Heart left ventricle (tissue), 16 donors: ENCODE results near the gene OR6A2. TPM values are rescaled to one million over a fixed set of nuclear protein-coding genes. Genes with fewer than 3 reads are reported as not detected.

Experiments used
- ATAC-seq, 4 donors: fragments of 200-7000 bp; cut with Tn5 transposase; one replicate each; pipeline ENCODE4 v1.9.1; 2020 to 2022; ENCODE audit warnings: moderate library complexity in 4 of 4, mild to moderate bottlenecking in 3 of 4, moderate number of reproducible peaks in 1 of 4
- DNase-seq, 5 donors: peaks; one replicate each; pipeline ENCODE4 v3.0.0-alpha.2; 2020
- H3K27ac ChIP-seq, 12 donors: fragments of 200-600 bp; sonication (generic) in 4 of 12; one replicate each; pipeline versions ENCODE4 v1.5.0 to v1.8.0; 2016 to 2022; ENCODE audit warnings: mild to moderate bottlenecking in 2 of 12
- H3K27me3 ChIP-seq, 9 donors: fragments of 200-600 bp; sonication (generic) in 2 of 9; one replicate each; pipeline versions ENCODE4 v1.5.1 to v1.8.0; 2016 to 2022; ENCODE audit warnings: mild to moderate bottlenecking in 3 of 9
- H3K36me3 ChIP-seq, 9 donors: fragments of 200-600 bp; sonication (generic) in 2 of 9; one replicate each; pipeline versions ENCODE4 v1.5.0 to v1.8.0; 2018 to 2022; ENCODE audit warnings: mild to moderate bottlenecking in 2 of 9
- H3K4me1 ChIP-seq, 12 donors: fragments of 200-600 bp; sonication (generic) in 4 of 12; one replicate each; pipeline versions ENCODE4 v1.5.0 to v1.8.0; 2016 to 2022; ENCODE audit warnings: mild to moderate bottlenecking in 3 of 12
- H3K4me3 ChIP-seq, 12 donors: fragments of 200-600 bp; sonication (generic) in 4 of 12; one replicate each; pipeline versions ENCODE4 v1.5.0 to v1.8.0; 2017 to 2022; ENCODE audit warnings: mild to moderate bottlenecking in 9 of 12, moderate library complexity in 4 of 12
- H3K9me3 ChIP-seq, 12 donors: fragments of 200-600 bp; sonication (generic) in 4 of 12; one replicate each; pipeline versions ENCODE4 v1.5.0 to v1.8.0; 2016 to 2022; ENCODE audit warnings: mild to moderate bottlenecking in 1 of 12
- POLR2A ChIP-seq, 2 donors: fragments of 450-650 bp; IDR thresholded peaks; one replicate each; pipeline ENCODE4 v1.6.1; 2017; ENCODE audit warnings: antibody characterized with exemption in 2 of 2, mild to moderate bottlenecking in 2 of 2, moderate library complexity in 2 of 2
- WGBS, 4 donors: extraction: QIAGEN DNeasy Blood & Tissue Kit in 2 of 4; methylation state at CpG; one replicate each; pipeline versions ENCODE4 v1.1.5 to v1.1.7; 2013 to 2018; 5-methylcytosine and 5-hydroxymethylcytosine counted together
- intact Hi-C, 10 donors: fragments of 100-400 bp; cut with DNase I; formaldehyde crosslinking; loops; one replicate each; pipeline versions ENCODE4 v1.11.1 to v1.14.2; 2022
- polyA plus RNA-seq, 2 donors: library from polyadenylated mRNA; stranded (reverse); fragments of 200-250 nt; gene quantifications; one replicate each; pipeline ENCODE4 v1.2.3, GENCODE V29; 2013
- total RNA-seq, 9 donors: library from RNA; depleted of rRNA in 2 of 9; stranded (reverse); fragments of >200 nt in 2 of 9; fragmentation: NEBNext Ultra II Directional in 3 of 9; extraction: Animal tissue kit (Norgen Biotek cat#: 25700) in 3 of 9; gene quantifications; one replicate each; pipeline versions ENCODE4 v1.1.0 to v1.2.4, GENCODE V29; 2016 to 2023
- TF ChIP-seq, protein P1 (sequence below), 12 donors: fragments of 200-600 bp; sonication (generic) in 4 of 12; IDR thresholded peaks; one replicate each; pipeline versions ENCODE4 v1.5.0 to v1.8.0; 2018 to 2022; ENCODE audit warnings: antibody characterized with exemption in 12 of 12, mild to moderate bottlenecking in 5 of 12
- donor health status: ischemic (EF 13 %, LVEDD 7.1; RV severe dilation, severe dysfunction).
- donor health status: healthy with polysubstance abuse.
- donor health status: DM: no; HTN: yes; CAD: no.
- donor health status: DM: no; HTN: no; CAD: no.
- donor health status: ischemic (EF 25% LVEDD 6.9; RV normal size, moderate dysfunction).
- donor health status: ischemic (EF 25% LVEDD 5.7; RV mildly dilated, moderate dysfunction).
- donor health status: healthy.
- donor health status: DM: yes; HTN: yes; CAD: no.
- donor health status: ischemic (EF 35%, LVEDD 5.7; RV mildly dilated, moderate dysfunction).
- donor health status: nonischemic (EF 11% LVEDD 7.7; RV severe dilation, severe dysfunction).
- donor health status: DM: yes; HTN: yes; CAD: no.
- donor health status: PGD.
- donor health status: ischemic (EF 29% LVEDD 5.4; RV normal size, mild dysfunction).
- donor health status: nonischemic (EF 23%, LVEDD 6.1; RV moderate dilation, normal function).

The OR6A2 gene
- total and polyA plus RNA-seq, 11 donors = 0.29 TPM; not detected in 10

DNA sequence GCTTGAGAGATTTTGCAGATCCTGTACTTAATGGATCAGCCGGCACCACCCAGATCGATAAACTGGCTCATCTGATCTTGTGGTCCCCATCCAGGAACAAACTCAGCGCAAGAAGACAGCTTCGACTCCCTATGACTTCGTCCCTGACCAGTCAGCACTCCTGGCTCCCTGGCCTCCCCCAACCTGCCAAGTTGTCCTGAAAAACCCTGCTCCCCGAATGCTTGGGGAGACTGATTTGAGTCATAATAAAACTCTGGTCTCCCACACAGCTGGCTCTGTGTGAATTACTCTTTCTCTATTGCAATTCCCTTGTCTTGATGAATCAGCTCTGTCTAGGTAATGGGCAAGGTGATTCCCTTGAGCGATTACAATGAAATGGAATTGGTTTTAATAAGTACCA, 57.2 kb downstream of the OR6A2 start:
- intact Hi-C loops = no loop called here
- Histone ChIP-seq H3K27me3 (no peaks in the 10 kb centered on the region), H3K4me3 (peak overlapping the region in 1 of 12 donors; percentile 65), H3K36me3 (no peaks in the 10 kb centered on the region), H3K9me3 (no peaks in the 10 kb centered on the region), H3K27ac (no peak overlapping the region), H3K4me1 (peaks cover 0 to 75% (median 2%) of the 10 kb centered on the region in 12 donors)
- TF ChIP-seq POLR2A (IDR thresholded peaks at IDR 0.05) = no peak
- TF ChIP-seq, protein P1, sequence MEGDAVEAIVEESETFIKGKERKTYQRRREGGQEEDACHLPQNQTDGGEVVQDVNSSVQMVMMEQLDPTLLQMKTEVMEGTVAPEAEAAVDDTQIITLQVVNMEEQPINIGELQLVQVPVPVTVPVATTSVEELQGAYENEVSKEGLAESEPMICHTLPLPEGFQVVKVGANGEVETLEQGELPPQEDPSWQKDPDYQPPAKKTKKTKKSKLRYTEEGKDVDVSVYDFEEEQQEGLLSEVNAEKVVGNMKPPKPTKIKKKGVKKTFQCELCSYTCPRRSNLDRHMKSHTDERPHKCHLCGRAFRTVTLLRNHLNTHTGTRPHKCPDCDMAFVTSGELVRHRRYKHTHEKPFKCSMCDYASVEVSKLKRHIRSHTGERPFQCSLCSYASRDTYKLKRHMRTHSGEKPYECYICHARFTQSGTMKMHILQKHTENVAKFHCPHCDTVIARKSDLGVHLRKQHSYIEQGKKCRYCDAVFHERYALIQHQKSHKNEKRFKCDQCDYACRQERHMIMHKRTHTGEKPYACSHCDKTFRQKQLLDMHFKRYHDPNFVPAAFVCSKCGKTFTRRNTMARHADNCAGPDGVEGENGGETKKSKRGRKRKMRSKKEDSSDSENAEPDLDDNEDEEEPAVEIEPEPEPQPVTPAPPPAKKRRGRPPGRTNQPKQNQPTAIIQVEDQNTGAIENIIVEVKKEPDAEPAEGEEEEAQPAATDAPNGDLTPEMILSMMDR (IDR thresholded peaks at IDR 0.05) = no peak
- DNase-seq (no peak), ATAC-seq (no peak)
- 56 to 85% (median 68%) methylated on average over 7 of the region's 7 CpGs for WGBS, 4 donors

Other genes with a start within 250 kb of the OR6A2 start
- 10 to 100 TPM; 11.2 to 23.5 (median 18.0) TPM for gene RRP8, start 196.1 kb downstream of the OR6A2 start, total RNA-seq
- 10 to 100 TPM; 16.6 to 17.4 TPM for gene RRP8, start 196.1 kb downstream of the OR6A2 start, polyA plus RNA-seq
- 100 to 1,000 TPM; 177 to 259 (median 222) TPM for gene ILK, start 195.9 kb downstream of the OR6A2 start, total RNA-seq
- 100 to 1,000 TPM; 220 to 288 TPM for gene ILK, start 195.9 kb downstream of the OR6A2 start, polyA plus RNA-seq
- 100 to 1,000 TPM in 4 of 9 donors, 10 to 100 TPM in 5; 42.3 to 153 (median 99.0) TPM for gene TAF10, start 187.5 kb downstream of the OR6A2 start, total RNA-seq
- 100 to 1,000 TPM in 1 of 2 donors, 10 to 100 TPM in 1; 50.8 to 155 TPM for gene TAF10, start 187.5 kb downstream of the OR6A2 start, polyA plus RNA-seq
- 100 to 1,000 TPM in 2 of 9 donors, 10 to 100 TPM in 7; 48.7 to 169 (median 81.2) TPM for gene TPP1, start 180.3 kb downstream of the OR6A2 start, total RNA-seq
- 10 to 100 TPM; 38.5 to 39.5 TPM for gene TPP1, start 180.3 kb downstream of the OR6A2 start, polyA plus RNA-seq
- gene DCHS1, start 143.9 kb downstream of the OR6A2 start, total RNA-seq = 10 to 100 TPM in 6 of 9 donors, 1 to 10 TPM in 3; 5.5 to 19.6 (median 11.4) TPM
- 1 to 10 TPM; 3.6 to 6.6 TPM for gene DCHS1, start 143.9 kb downstream of the OR6A2 start, polyA plus RNA-seq
- gene MRPL17, start 116.3 kb downstream of the OR6A2 start, total RNA-seq = 10 to 100 TPM; 31.0 to 58.0 (median 47.7) TPM
- 10 to 100 TPM; 56.8 to 70.9 TPM for gene MRPL17, start 116.3 kb downstream of the OR6A2 start, polyA plus RNA-seq
- not detected for gene OR2AG2, start 27.7 kb downstream of the OR6A2 start, total RNA-seq
- gene OR2AG2, start 27.7 kb downstream of the OR6A2 start, polyA plus RNA-seq = under 1 TPM in 1 of 2 donors, not detected in 1; 0.01 TPM
- gene OR2AG1, start 16.7 kb downstream of the OR6A2 start, total RNA-seq = not detected
- not detected for gene OR2AG1, start 16.7 kb downstream of the OR6A2 start, polyA plus RNA-seq
- gene OR10A5, start 46.0 kb upstream of the OR6A2 start, total RNA-seq = not detected
- gene OR10A5, start 46.0 kb upstream of the OR6A2 start, polyA plus RNA-seq = not detected
- gene OR10A2, start 63.4 kb upstream of the OR6A2 start, total RNA-seq = not detected
- gene OR10A2, start 63.4 kb upstream of the OR6A2 start, polyA plus RNA-seq = not detected
- gene OR10A4, start 76.9 kb upstream of the OR6A2 start, total RNA-seq = not detected
- not detected for gene OR10A4, start 76.9 kb upstream of the OR6A2 start, polyA plus RNA-seq
- not detected for gene OR2D2, start 92.8 kb upstream of the OR6A2 start, total RNA-seq
- gene OR2D2, start 92.8 kb upstream of the OR6A2 start, polyA plus RNA-seq = not detected
- not detected for gene OR2D3, start 121.3 kb upstream of the OR6A2 start, total RNA-seq
- not detected for gene OR2D3, start 121.3 kb upstream of the OR6A2 start, polyA plus RNA-seq
- under 1 TPM in 6 of 9 donors, not detected in 3; 0.13 to 0.72 (median 0.23) TPM for gene ZNF215, start 126.7 kb upstream of the OR6A2 start, total RNA-seq
- gene ZNF215, start 126.7 kb upstream of the OR6A2 start, polyA plus RNA-seq = under 1 TPM; 0.04 to 0.19 TPM
- 1 to 10 TPM in 4 of 9 donors, under 1 TPM in 5; 0.69 to 2.0 (median 0.98) TPM for gene ZNF214, start 220.7 kb upstream of the OR6A2 start, total RNA-seq
- gene ZNF214, start 220.7 kb upstream of the OR6A2 start, polyA plus RNA-seq = under 1 TPM; 0.23 to 0.91 TPM
- not detected for gene NLRP14, start 220.8 kb upstream of the OR6A2 start, total RNA-seq
- not detected for gene NLRP14, start 220.8 kb upstream of the OR6A2 start, polyA plus RNA-seq